ENCODE measurements around the gene TNFAIP2. TPM values are rescaled to one million over a fixed set of nuclear protein-coding genes. Genes with fewer than 3 reads are reported as not detected.
A peak's percentile ranks its signal among the peaks of the same experiment; 100 is the strongest.

Gene TNFAIP2
- total RNA-seq, 1 donor from 2014 or later, result 4.3 TPM

- Mint-ChIP-seq H3K36me3 (ENCODE audit: unreplicated experiment) (no peaks in the 10 kb centered on the region), H3K4me3 (ENCODE audit: unreplicated experiment) (no peak overlapping the region), H3K4me1 (ENCODE audit: low read depth, unreplicated experiment) (peaks cover 3% of the 10 kb centered on the region), H3K9me3 (ENCODE audit: unreplicated experiment) (no peaks in the 10 kb centered on the region), H3K27ac (ENCODE audit: unreplicated experiment) (no peak overlapping the region), H3K27me3 (ENCODE audit: unreplicated experiment) (peaks cover 4% of the 10 kb centered on the region)
- DNase-seq, result no peak
- no peak for TF ChIP-seq CTCF (IDR thresholded peaks at IDR 0.05; ENCODE audit: partially characterized antibody, unreplicated experiment)
Measured at GRCh38 chr14:103078860-103079587, 44.2 kb upstream of the TNFAIP2 start.

- H3K36me3 Mint-ChIP-seq (ENCODE audit: unreplicated experiment), result no peaks in the 10 kb centered on the region
- H3K27me3 Mint-ChIP-seq (ENCODE audit: unreplicated experiment), result peaks cover 3% of the 10 kb centered on the region
- no peak for TF ChIP-seq CTCF (IDR thresholded peaks at IDR 0.05; ENCODE audit: partially characterized antibody, unreplicated experiment)
- no peak for DNase-seq
- no peak overlapping the region for H3K27ac Mint-ChIP-seq (ENCODE audit: unreplicated experiment)
- H3K4me1 Mint-ChIP-seq (ENCODE audit: low read depth, unreplicated experiment), result no peaks in the 10 kb centered on the region
- H3K4me3 Mint-ChIP-seq (ENCODE audit: unreplicated experiment), result no peak overlapping the region
- no peaks in the 10 kb centered on the region for H3K9me3 Mint-ChIP-seq (ENCODE audit: unreplicated experiment)
Measured at GRCh38 chr14:103081951-103082350, 41.3 kb upstream of the TNFAIP2 start.

GRCh38 chr14:103084021-103084919 lies 39.0 kb upstream of the TNFAIP2 start, which contains the start of gene LBHD2:
Gene LBHD2, plus strand, starts transcription at chr14:103084210. Its CDS starts 1,803 bp downstream, at chr14:103086013.
- TF ChIP-seq CTCF (IDR thresholded peaks at IDR 0.05; ENCODE audit: partially characterized antibody, unreplicated experiment), result no peak
- H3K9me3 Mint-ChIP-seq (ENCODE audit: unreplicated experiment), result no peaks in the 10 kb centered on the region
- H3K4me3 Mint-ChIP-seq (ENCODE audit: unreplicated experiment), result peak within 1 kb of the TSS; percentile 72
- H3K27me3 Mint-ChIP-seq (ENCODE audit: unreplicated experiment), result peaks cover 3% of the 10 kb centered on the region
- H3K4me1 Mint-ChIP-seq (ENCODE audit: low read depth, unreplicated experiment), result peaks cover 2% of the 10 kb centered on the region
- DNase-seq, result no peak
- H3K27ac Mint-ChIP-seq (ENCODE audit: unreplicated experiment), result no peak within 1 kb of the TSS
- H3K36me3 Mint-ChIP-seq (ENCODE audit: unreplicated experiment), result no peaks in the 10 kb centered on the region

- peaks cover 2% of the 10 kb centered on the region for H3K4me1 Mint-ChIP-seq (ENCODE audit: low read depth, unreplicated experiment)
- DNase-seq, result no peak
- no peak overlapping the region for H3K4me3 Mint-ChIP-seq (ENCODE audit: unreplicated experiment)
- peak; percentile 15 for TF ChIP-seq CTCF (IDR thresholded peaks at IDR 0.05; ENCODE audit: partially characterized antibody, unreplicated experiment)
- H3K27ac Mint-ChIP-seq (ENCODE audit: unreplicated experiment), result no peak overlapping the region
- no peaks in the 10 kb centered on the region for H3K9me3 Mint-ChIP-seq (ENCODE audit: unreplicated experiment)
- H3K27me3 Mint-ChIP-seq (ENCODE audit: unreplicated experiment), result peaks cover 3% of the 10 kb centered on the region
- no peaks in the 10 kb centered on the region for H3K36me3 Mint-ChIP-seq (ENCODE audit: unreplicated experiment)
Measured at GRCh38 chr14:103085106-103086091, 37.9 kb upstream of the TNFAIP2 start.
